Esophagus muscularis mucosa (tissue), 4 donors: ENCODE measurements around the gene GRIK5. TPM values are rescaled to one million over a fixed set of nuclear protein-coding genes. Genes with fewer than 3 reads are reported as not detected.
A peak's percentile ranks its signal among the peaks of the same experiment; 100 is the strongest.

ENCODE experiments used
- DNase-seq: peaks from one replicate; pipeline ENCODE4 v3.0.0-alpha.2; 2017; ENCODE audit errors: extremely low spot score
- H3K27ac ChIP-seq, 4 donors: fragments of 200-600 bp; sonication (generic); replicated peaks in 1 of 4; 1 replicate in 3 of 4; 2 replicates in 1 of 4; pipeline ENCODE4 v1.5.1; 2016 to 2019; ENCODE audit warnings: mild to moderate bottlenecking in 1 of 4
- H3K27me3 ChIP-seq, 4 donors: fragments of 200-600 bp; sonication (generic); one replicate each; pipeline versions ENCODE4 v1.5.1 to v1.6.0; 2016 to 2019
- H3K36me3 ChIP-seq, 4 donors: fragments of 200-600 bp; sonication (generic); one replicate each; pipeline ENCODE4 v1.5.1; 2016 to 2019
- H3K4me1 ChIP-seq, 4 donors: fragments of 200-600 bp; sonication (generic); one replicate each; pipeline ENCODE4 v1.5.1; 2016 to 2019
- H3K4me3 ChIP-seq, 4 donors: fragments of 200-600 bp; sonication (generic); 1 replicate in 2 of 4; 2 replicates in 2 of 4; pipeline ENCODE4 v1.5.1; 2016 to 2019; ENCODE audit warnings: mild to moderate bottlenecking in 4 of 4, moderate library complexity in 1 of 4
- H3K9me3 ChIP-seq, 4 donors: fragments of 200-600 bp; sonication (generic); 1 replicate in 3 of 4; 2 replicates in 1 of 4; pipeline ENCODE4 v1.5.1; 2016 to 2019
- EP300 ChIP-seq: sonication (generic); formaldehyde crosslinking; IDR thresholded peaks from one replicate; pipeline ENCODE4 v1.6.1; 2017; ENCODE audit warnings: antibody characterized with exemption
- POLR2A ChIP-seq: fragments of 450-650 bp; IDR thresholded peaks from one replicate; pipeline ENCODE4 v1.6.1; 2017; ENCODE audit warnings: antibody characterized with exemption, moderate library complexity, mild to moderate bottlenecking, low read depth
- POLR2AphosphoS5 ChIP-seq, 2 donors: sonication (generic); formaldehyde crosslinking; IDR thresholded peaks; one replicate each; pipeline ENCODE4 v1.6.1; 2017; ENCODE audit warnings: antibody characterized with exemption in 2 of 2
- WGBS: methylation state at CpG from one replicate; pipeline ENCODE4 v1.1.5; 2018; 5-methylcytosine and 5-hydroxymethylcytosine counted together
- intact Hi-C: fragments of 100-400 bp; cut with DNase I; formaldehyde crosslinking; loops from one replicate; pipeline ENCODE4 v1.15.1; 2023
- total RNA-seq, 4 donors: library from RNA; depleted of rRNA; stranded (reverse); fragments of >200 nt; gene quantifications; one replicate each; pipeline versions ENCODE4 v1.1.0 to v1.2.1, GENCODE V29; 2016
- TF ChIP-seq, protein P1 (sequence below), 3 experiments: fragments of 200-600 bp in 2 of 3; fragments of 450-650 bp in 1 of 3; sonication (generic) in 2 of 3; IDR thresholded peaks; one replicate each; pipeline ENCODE4 v1.5.1; 2017 to 2019; ENCODE audit warnings: antibody characterized with exemption in 3 of 3, mild to moderate bottlenecking in 2 of 3, moderate library complexity in 1 of 3

GRIK5 gene
- total RNA-seq, 4 donors from 2014 or later = 8.6 to 27.6 (median 13.8) TPM

- peaks cover 0 to 22% (median 13%) of the 10 kb centered on the region in 4 donors for H3K36me3 ChIP-seq
- intact Hi-C loops = no loop called here
- no peak for DNase-seq
- no peak for TF ChIP-seq POLR2AphosphoS5 (IDR thresholded peaks at IDR 0.05)
- no peak for TF ChIP-seq POLR2A
- TF ChIP-seq, protein P1, sequence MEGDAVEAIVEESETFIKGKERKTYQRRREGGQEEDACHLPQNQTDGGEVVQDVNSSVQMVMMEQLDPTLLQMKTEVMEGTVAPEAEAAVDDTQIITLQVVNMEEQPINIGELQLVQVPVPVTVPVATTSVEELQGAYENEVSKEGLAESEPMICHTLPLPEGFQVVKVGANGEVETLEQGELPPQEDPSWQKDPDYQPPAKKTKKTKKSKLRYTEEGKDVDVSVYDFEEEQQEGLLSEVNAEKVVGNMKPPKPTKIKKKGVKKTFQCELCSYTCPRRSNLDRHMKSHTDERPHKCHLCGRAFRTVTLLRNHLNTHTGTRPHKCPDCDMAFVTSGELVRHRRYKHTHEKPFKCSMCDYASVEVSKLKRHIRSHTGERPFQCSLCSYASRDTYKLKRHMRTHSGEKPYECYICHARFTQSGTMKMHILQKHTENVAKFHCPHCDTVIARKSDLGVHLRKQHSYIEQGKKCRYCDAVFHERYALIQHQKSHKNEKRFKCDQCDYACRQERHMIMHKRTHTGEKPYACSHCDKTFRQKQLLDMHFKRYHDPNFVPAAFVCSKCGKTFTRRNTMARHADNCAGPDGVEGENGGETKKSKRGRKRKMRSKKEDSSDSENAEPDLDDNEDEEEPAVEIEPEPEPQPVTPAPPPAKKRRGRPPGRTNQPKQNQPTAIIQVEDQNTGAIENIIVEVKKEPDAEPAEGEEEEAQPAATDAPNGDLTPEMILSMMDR (IDR thresholded peaks at IDR 0.05) = no peak
- no peak for TF ChIP-seq EP300
- H3K4me3 ChIP-seq = no peak overlapping the region
- H3K4me1 ChIP-seq = peaks cover 2 to 28% (median 26%) of the 10 kb centered on the region in 4 donors
- H3K27ac ChIP-seq = peak overlapping the region in 2 of 4 donors; percentile 25 to 26
- H3K9me3 ChIP-seq = no peaks in the 10 kb centered on the region
- WGBS = 86% methylated on average over 11 of the region's 11 CpGs
- H3K27me3 ChIP-seq = no peaks in the 10 kb centered on the region
These were observed 17.0 kb upstream of the GRIK5 start for GRCh38 chr19:42086770-42087550.

GRCh38 chr19:42086188-42086736 lies 16.3 kb upstream of the GRIK5 start:
- 82% methylated on average over 9 of the region's 9 CpGs for WGBS
- H3K4me3 ChIP-seq = no peak overlapping the region
- no peak for TF ChIP-seq POLR2A
- TF ChIP-seq, protein P1 (IDR thresholded peaks at IDR 0.05) = no peak
- TF ChIP-seq POLR2AphosphoS5 (IDR thresholded peaks at IDR 0.05) = no peak
- TF ChIP-seq EP300 = no peak
- intact Hi-C loops = no loop called here
- no peak overlapping the region for H3K27ac ChIP-seq
- H3K9me3 ChIP-seq = no peaks in the 10 kb centered on the region
- H3K36me3 ChIP-seq = peaks cover 0 to 27% (median 18%) of the 10 kb centered on the region in 4 donors
- peaks cover 0 to 28% (median 21%) of the 10 kb centered on the region in 4 donors for H3K4me1 ChIP-seq
- H3K27me3 ChIP-seq = no peaks in the 10 kb centered on the region
- DNase-seq = no peak

DNA sequence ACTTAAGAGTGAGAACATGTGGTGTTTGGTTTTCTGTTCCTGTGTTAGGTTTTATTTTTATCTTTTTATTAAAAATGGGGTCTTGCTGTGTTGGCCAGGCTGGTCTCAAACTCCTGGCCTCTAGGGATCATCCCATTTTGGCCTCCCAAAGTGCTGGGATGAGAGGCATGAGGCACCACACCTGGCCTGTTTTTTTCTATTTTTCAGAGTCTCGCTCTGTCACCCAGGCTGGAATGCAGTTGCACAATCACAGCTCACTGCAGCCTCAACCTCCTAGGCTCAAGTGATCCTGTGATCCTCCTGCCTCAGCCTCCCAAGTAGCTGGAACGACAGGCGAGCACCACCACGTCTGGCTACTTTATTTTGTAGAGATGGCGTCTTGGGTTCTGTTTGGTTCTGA lies 13.5 kb upstream of the GRIK5 start:
- no peak for DNase-seq
- intact Hi-C loops = no loop called here
- H3K27me3 ChIP-seq = no peaks in the 10 kb centered on the region
- no peak overlapping the region for H3K27ac ChIP-seq
- no peak for TF ChIP-seq POLR2AphosphoS5 (IDR thresholded peaks at IDR 0.05)
- TF ChIP-seq POLR2A = no peak
- TF ChIP-seq EP300 = no peak
- TF ChIP-seq, protein P1 (IDR thresholded peaks at IDR 0.05) = no peak
- 98% methylated on average over 5 of the region's 5 CpGs for whole genome bisulfite sequencing
- H3K4me3 ChIP-seq = no peak overlapping the region
- peaks cover 0 to 16% (median 11%) of the 10 kb centered on the region in 4 donors for H3K4me1 ChIP-seq
- H3K9me3 ChIP-seq = no peaks in the 10 kb centered on the region
- H3K36me3 ChIP-seq = peaks cover 25 to 52% (median 46%) of the 10 kb centered on the region in 4 donors

- Histone ChIP-seq H3K27me3 (no peaks in the 10 kb centered on the region), H3K4me3 (no peak overlapping the region), H3K27ac (no peak overlapping the region), H3K9me3 (no peaks in the 10 kb centered on the region), H3K4me1 (peaks cover 15 to 28% (median 21%) of the 10 kb centered on the region in 4 donors), H3K36me3 (peaks cover 26 to 56% (median 49%) of the 10 kb centered on the region in 4 donors)
- TF ChIP-seq EP300 = no peak
- no peak for TF ChIP-seq POLR2A
- TF ChIP-seq, protein P1 (IDR thresholded peaks at IDR 0.05) = peak in 2 of 3 experiments; percentile 21 to 49
- no peak for TF ChIP-seq POLR2AphosphoS5 (IDR thresholded peaks at IDR 0.05)
- no peak for DNase-seq
- 68% methylated on average over 2 of the region's 2 CpGs for WGBS
- intact Hi-C loops = no loop called here
These were observed 11.7 kb upstream of the GRIK5 start for GRCh38 chr19:42081584-42082203.
